ENCODE data around the gene RHBDD1.
"Not testable (repeated sequence)": the region's sequence is repeated elsewhere in the genome, so short reads cannot be mapped to it uniquely, and the experiment has no call there.

Gene RHBDD1

DNA sequence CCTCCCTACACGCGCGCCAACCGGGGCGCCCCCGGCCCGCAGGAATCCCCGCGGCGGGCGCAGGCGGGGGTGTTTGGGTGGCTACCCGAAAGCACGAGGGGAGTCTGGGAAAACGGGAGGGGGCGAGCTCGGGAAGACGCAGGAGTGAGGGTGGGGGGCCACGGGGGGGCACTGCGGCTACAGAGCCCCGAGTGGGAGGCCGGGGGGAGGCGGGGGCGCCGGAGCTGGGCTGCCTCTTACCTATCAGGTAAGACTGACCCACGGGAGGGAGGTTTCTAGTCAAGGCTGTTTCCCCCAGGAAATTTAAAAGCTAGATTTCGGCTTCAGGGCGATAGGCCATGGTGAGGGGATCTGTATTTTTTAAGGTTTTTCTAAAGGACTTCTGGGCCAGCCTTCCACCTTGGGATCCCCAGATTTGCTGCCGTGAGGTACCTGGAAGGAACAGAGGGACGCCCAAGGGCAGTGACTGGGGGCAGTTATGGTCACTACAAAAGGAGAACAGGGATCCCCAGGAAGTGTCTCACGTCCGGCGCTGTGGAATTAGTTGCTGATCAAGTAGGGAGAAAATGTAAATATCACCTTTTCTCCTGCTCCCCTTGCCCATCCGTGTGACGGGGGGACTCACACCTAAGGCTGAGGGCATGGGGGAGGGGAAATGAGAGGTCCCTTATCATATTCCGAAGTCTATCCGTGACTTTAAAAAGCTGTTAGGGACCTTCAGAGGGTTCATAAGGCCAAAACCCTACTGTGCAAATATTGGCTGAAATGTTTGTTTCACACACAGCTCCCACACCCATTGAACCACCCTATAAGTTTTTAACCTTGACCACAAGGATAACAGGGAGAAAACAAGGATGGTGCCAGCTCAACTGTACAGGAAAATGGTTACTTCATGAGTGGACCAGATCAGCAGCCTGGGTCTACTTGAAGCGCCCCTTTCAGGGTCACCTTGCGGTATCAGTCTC is 35.6 kb upstream of the RHBDD1 start:
- no peak for DNase-seq

GRCh38 chr2:226800941-226801784 is 34.7 kb upstream of the RHBDD1 start:
- peak; percentile 77 to 78 for DNase-seq

- peak in 1 of 2 donors; percentile 81 for DNase-seq
Observed at GRCh38 chr2:226802573-226802972, 33.3 kb upstream of the RHBDD1 start.

DNA sequence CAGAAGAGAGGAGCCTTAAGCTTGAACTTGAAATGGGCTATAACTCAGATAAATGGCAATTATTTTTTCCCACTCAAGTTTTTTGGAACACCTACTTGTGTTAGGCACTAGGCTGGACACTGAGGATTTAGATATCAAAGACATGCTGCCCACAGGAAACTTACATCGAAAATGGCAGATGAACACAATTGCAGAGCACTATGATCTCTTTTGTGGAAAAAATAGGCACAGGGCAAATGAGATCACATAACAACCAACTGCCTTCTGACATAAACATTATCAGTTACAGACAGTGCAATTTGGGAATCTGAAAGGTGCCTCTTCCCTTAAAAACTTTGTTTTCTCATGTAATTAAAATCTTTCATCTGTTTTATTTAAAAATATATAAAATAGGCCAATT is 32.4 kb upstream of the RHBDD1 start:
- DNase-seq = no peak

DNA sequence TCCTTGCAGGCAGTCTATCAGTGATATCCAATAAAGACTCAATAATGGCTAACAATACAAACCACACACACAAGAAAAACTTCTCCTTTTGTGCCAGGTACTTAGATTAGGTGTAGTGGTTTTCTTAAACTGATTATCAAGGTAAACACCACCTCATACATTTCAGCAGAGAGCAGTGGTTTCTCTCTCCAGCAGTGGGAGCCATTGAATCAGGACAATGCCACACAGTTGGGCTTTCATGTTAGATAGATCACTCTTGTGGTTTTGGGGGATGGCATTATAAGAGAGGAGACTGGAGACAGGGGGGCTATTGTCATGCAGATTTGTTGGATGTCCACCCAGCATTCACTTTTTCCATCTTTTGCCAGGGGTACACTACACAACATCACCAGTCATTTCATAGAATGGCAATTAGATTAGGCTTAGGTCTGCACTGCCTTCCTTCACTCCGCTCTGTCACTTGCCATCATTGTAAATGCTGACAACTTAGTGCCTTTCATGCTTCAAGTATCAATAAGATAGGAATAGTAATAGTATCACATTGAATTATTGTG is 22.6 kb upstream of the RHBDD1 start:
- DNase-seq = no peak

DNA sequence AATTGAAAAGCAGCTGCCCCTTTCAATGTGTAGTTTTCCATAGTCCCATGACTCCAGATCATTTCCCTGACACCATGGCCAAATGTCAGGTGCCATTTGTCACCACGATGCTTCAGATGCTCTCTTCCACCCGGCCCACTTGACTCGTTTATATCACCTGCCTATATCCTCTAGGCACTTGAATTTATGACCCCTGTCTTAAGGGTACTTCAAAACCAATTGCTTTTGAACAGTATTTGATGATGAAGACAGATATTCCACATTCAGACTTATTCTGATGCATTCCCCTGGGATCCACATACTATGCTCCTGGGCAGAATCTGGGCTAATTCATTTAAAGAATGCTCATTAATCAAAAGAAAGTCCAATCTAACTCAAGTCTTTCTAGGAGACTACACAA is 16.9 kb upstream of the RHBDD1 start:
- DNase-seq = no peak

- DNase-seq = no peak
Observed at GRCh38 chr2:226825056-226825455, 10.8 kb upstream of the RHBDD1 start.

GRCh38 chr2:226828191-226828590 is 7.7 kb upstream of the RHBDD1 start:
- no peak for DNase-seq

DNA sequence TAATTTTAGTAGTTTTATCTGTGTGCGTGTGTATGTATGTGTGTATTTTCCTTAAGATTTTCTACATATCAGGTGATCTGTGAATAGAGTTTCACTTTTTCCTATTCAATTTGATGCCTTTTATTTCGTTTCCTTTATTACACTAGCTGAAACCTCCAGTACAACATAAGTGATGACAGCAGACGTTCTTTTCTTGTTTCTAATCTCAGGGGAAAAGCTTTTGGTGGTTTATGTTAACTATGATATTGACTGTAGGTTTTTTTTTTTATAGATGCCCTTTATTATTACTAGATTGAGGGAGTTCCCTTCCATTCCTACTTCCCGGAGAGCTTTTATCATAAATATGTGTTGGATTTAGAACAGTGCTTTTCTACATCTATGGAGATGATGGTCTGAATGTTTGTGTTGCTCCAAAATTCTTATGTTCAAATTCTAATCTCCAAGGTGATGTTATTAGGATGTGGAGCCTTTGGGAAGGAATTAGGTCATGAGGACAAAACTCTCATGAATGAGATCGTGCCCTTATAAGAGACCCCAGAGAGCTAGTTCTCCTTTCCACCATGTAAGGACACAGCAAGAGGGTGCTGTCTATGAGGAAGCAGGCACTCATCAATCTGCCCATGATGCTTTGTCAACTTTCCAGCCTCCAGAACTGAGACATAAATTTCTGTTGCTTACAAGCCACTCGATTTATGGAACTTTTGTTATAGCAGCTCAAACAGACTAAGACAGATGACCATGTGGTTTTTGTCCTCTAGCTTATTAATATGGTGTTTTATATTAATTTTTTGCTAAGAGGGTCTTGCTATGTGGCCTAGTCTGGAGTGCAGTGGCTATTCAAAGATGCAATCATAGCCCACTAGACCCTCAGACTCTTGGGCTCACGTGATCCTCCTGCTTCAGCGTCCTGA is 5.9 kb upstream of the RHBDD1 start:
- no peak for DNase-seq

DNA sequence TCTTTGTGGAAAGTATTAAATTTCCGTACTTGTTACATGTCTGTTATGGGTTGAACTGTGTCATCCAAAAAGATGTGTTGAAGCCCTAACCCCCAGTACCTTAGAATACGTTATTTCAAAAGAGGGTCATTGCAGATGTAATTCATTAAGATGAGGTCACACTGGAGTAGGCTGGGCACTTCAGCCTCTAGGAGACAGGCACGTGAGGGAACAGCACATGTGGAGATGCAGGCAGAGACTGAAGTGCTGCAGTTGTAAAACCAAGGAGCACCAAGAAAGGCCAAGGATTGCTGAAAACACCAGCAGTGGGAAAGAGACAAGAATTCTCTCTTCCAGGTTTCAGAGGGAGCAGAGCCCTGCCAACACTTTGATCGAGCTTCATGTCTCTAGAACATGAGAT is 4.6 kb upstream of the RHBDD1 start:
- DNase-seq = no peak

GRCh38 chr2:226832061-226832460 is 3.8 kb upstream of the RHBDD1 start:
- no peak for DNase-seq

DNA sequence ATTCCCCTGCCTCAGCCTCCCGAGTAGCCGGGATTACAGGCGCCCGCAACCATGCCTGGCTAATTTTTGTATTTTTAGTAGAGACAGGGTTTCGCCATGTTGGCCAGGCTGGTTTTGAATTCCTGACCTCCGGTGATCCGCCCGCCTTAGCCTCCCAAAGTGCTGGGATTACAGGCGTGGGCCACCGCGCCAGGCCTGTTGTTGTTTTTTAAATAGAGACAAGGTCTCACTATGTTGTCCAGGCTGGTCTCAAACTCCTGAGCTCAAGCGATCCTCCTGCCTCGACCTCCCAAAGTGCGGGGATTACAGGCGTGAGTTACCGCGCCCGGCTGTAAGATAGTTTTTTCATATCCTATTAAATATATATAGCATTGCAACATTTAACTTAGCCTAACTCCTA is 974 bp upstream of the RHBDD1 start:
- not testable (repeated sequence) for DNase-seq

- DNase-seq = no peak
Observed at GRCh38 chr2:226835420-226835795, 446 bp upstream of the RHBDD1 start.

- DNase-seq = no peak
Observed at GRCh38 chr2:226836548-226836885, 663 bp downstream of the RHBDD1 start.

DNA sequence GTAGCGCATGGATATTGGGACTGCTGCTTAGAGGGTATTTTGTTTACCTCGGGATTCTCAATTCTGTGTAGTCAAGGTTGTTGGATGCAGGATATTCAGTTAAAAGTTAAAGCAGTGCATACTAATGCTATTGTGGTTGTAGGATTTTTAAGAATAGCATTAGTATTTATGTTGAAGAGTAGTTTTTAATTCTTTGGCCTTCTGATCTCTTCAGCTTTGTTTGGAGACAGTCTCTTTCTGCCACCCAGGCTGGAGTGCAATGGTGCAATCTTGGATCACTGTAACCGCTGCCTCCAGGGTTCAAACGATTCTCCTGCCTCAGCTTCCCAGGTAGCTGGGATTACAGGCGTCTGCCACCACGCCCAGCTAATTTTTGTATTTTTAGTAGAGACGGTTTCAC is 1.5 kb downstream of the RHBDD1 start:
- DNase-seq = peak in 1 of 2 donors; percentile 6

DNA sequence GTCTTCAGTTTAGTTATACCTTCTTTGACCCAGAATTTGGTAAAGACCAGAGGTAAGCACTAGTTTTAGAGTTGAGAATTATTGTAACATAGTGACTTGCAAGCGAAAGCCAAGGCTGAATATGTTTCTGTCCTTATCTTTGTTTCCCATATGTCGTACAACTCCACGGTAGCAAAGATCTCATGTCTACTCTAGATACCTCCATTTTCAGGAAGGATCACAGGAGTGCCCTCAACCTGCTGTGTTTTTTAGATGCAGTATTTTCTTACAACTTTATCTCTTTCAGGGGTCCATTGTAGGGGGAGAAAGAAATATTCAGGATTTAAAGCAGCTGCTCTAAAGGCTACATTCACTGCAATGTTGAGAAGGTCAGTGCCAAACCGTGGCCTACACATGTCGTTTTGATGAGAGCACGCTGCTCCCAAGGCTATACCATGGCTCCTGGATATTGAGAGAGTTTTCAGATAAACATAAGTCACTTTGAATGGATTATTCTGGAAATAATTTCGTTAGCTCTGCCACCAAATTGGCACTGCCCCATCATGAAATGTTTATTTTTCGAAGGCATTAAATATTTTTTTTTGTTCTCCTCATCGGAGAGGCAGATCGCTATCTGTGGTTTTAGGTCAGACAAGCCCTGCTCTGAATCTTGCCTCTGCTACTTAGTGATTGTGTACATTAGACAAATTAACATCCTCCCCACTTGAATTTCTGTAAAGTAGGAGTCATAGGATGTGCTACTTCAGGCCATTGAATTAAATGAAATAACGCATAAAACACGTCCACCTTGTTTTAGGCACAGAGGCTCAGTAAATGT is 2.1 kb downstream of the RHBDD1 start:
- DNase-seq = peak in 1 of 2 donors; percentile 53

DNA sequence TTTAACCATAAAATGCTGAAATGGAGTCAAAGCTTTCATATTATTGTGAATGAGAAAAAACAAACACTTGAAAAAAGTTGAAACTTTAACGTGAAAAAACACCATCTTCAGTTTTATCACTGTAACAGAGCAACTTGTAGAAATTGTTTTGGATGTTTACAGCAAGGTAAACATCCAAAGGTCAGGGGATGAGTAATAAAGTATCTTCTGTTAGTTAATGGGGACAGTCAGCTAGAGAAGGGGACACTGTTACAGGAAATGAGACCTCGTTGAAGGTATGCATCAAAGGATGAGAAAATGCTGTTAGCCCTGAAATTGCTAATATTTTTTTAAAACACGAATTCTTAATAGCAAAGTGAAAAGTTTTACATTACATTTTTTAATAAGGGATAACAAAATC is 2.9 kb downstream of the RHBDD1 start:
- peak in 1 of 2 donors; percentile 37 for DNase-seq

GRCh38 chr2:226839161-226839560 is 3.3 kb downstream of the RHBDD1 start:
- peak in 1 of 2 donors; percentile 53 for DNase-seq

GRCh38 chr2:226839951-226840350 is 4.1 kb downstream of the RHBDD1 start:
- DNase-seq = peak in 1 of 2 donors; percentile 38

GRCh38 chr2:226843001-226843400 is 7.1 kb downstream of the RHBDD1 start:
- not testable (repeated sequence) for DNase-seq

- no peak for DNase-seq
Observed at GRCh38 chr2:226845386-226846116, 9.7 kb downstream of the RHBDD1 start.

Measured in CD4-positive, alpha-beta T cell treated with Interferon alpha-2 for 1 hour (primary cell).